ENCODE results near the gene SLC6A9.

DNA sequence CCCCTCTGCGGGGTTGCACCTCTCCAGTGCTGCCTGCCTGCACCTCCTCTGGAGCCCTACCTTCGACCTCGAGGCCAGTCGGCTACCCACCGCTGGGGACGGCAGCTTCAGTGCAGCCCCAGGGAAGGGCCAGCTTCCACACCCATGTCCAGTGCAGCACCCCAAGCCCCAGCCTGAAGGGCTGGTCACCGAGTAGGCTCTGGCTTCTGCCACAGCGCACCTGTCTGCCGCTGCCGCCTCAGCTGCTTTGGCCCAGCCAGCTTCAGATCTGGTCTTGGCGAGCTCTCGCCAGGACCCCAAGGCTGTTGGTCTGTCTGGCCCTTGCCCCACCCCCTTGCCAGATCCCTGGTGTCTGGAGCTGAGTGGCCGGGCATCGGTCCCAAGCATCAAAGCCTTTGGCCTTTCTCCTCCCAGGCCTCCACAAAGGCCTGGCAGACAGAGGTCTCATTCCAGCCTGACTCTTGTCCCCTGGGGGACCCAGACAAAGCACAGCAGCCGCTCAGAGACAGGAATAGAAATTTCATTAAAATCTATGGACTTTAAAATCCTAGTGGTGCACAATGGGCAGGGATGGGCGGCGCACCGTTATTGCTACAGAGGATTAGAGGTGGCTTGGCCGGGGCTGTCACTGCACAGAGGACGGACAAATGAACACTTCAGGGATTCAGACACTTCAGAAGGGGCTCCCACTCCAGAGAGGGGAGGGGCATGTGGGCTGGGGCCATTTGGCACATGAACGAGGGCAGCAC is 35.1 kb downstream of the SLC6A9 start:
- TF ChIP-seq CTCF (conservative IDR thresholded peaks at IDR 0.05 in 1 of 2, IDR thresholded peaks at IDR 0.05 in 1 of 2; ENCODE audit: extremely low read depth in 1 of 2, insufficient read depth in 1 of 2, low read depth in 1 of 2, low read length in 2 of 2), result no peak
- TF ChIP-seq EZH2 (IDR thresholded peaks at IDR 0.05; ENCODE audit: borderline replicate concordance, low read length), result no peak
